ENCODE data around the gene PDZD2.
A peak's percentile ranks its signal among the peaks of the same experiment; 100 is the strongest.

PDZD2 gene

DNA sequence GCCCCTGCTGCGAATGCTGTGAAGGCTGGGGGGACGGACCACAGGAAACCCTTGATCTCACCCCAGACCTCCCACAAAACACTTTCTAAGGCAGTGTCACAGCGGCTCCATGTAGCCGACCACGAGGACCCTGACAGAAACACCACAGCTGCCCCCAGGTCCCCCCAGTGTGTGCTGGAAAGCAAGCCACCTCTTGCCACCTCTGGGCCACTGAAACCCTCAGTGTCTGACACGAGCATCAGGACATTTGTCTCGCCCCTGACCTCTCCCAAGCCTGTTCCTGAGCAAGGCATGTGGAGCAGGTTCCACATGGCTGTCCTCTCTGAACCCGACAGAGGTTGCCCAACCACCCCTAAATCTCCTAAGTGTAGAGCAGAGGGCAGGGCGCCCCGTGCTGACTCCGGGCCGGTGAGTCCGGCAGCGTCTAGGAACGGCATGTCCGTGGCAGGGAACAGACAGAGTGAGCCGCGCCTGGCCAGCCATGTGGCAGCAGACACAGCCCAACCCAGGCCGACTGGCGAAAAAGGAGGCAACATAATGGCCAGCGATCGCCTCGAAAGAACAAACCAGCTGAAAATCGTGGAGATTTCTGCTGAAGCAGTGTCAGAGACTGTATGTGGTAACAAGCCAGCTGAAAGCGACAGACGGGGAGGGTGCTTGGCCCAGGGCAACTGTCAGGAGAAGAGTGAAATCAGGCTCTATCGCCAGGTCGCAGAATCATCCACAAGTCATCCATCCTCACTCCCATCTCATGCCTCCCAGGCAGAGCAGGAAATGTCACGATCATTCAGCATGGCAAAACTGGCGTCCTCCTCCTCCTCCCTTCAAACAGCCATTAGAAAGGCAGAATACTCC lies 450.4 kb downstream of the PDZD2 start:
- no peak for DNase-seq

DNA sequence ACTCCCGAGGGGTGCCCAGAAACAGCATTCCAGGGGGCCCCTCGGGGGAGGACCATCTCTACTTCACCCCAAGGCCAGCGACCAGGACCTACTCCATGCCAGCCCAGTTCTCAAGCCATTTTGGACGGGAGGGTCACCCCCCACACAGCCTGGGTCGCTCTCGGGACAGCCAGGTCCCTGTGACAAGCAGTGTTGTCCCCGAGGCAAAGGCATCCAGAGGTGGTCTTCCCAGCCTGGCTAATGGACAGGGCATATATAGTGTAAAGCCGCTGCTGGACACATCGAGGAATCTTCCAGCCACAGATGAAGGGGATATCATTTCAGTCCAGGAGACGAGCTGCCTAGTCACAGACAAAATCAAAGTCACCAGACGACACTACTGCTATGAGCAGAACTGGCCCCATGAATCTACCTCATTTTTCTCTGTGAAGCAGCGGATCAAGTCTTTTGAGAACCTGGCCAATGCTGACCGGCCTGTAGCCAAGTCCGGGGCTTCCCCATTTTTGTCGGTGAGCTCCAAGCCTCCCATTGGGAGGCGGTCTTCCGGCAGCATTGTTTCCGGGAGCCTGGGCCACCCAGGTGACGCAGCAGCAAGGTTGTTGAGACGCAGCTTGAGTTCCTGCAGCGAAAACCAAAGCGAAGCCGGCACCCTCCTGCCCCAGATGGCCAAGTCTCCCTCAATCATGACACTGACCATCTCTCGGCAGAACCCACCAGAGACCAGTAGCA lies 451.3 kb downstream of the PDZD2 start:
- DNase-seq, result no peak

DNA sequence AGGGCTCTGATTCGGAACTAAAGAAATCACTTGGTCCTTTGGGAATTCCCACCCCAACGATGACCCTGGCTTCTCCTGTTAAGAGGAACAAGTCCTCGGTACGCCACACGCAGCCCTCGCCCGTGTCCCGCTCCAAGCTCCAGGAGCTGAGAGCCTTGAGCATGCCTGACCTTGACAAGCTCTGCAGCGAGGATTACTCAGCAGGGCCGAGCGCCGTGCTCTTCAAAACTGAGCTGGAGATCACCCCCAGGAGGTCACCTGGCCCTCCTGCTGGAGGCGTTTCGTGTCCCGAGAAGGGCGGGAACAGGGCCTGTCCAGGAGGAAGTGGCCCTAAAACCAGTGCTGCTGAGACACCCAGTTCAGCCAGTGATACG lies 451.8 kb downstream of the PDZD2 start:
- no peak for DNase-seq

DNA sequence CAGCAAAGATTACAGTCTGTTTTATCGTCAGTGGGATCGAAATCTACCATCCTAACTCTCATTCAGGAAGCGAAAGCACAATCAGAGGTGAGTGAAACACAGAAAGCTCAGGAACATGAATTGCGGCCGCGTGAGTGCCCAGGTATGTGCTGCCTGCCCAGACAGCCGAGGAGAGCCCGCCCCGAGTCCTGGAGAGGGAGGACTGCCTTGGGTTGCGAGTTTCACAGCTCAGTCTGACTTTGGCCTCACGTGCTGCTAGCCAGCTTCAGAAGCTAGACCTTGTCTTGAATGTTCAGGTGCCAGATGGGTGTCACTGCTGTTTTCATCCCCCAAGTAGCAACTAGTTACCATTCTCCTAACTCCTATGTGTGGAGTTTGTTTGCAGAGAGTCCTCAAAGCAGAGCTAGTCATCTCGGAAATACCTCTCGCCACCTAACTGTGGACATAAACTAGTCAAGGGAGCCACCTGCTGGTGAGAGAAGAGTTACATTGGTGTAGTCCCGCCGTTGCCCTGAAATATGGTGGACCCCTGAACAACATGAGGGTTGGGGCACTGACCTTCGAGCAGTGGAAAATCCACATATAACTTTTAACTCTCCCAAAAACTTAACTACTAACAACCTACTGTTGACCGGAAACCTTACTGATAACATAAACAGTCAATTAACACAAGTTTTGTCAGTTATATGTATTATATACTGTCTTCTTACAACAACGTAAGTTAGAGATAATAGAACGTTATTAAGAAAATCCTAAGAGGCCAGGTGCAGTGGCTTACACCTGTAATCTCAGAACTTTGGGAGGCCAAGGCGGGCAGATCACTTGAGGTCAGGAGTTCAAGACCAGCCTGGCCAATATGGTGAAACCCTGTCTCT lies 454.2 kb downstream of the PDZD2 start:
- peak; percentile 73 for DNase-seq

DNA sequence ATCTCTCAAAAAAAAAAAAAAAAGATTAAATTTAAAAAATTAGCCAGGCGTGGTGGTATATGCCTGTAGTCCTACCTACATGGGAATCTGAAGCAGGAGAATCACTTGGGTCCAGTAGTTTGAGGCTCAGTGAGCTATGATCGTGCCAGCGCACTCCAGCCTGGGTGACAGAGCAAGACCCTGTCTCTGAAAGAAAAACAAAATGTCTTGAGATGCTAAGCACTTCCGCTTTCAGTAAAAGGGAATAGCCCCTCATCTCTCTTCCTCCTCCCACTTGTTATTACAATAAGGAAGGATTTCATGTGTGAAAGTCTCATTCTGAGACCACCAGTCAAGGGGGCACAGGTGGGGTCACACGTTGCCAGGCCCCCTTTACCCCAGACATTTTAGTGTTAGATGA lies 455.8 kb downstream of the PDZD2 start:
- no peak for DNase-seq

DNA sequence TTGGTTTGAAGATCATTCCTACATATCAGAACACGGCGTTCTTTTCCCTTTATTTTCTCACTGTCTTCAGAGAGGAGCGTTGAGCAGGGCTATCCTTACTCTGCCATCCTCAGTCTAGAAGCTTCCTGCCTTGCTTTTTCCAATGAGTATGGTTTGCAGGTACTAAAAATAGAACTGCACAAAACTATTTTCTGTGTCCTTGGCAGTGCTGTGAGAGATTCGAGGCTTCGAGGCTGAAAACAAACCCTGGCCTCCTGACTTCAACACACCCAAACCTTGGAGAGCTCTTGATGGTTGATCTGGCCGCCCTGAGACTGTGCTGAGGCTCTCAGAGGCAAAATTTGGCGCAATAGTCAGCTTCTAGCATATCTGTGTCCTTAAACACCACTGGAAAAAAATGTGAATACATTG lies 456.3 kb downstream of the PDZD2 start:
- DNase-seq, result no peak

DNA sequence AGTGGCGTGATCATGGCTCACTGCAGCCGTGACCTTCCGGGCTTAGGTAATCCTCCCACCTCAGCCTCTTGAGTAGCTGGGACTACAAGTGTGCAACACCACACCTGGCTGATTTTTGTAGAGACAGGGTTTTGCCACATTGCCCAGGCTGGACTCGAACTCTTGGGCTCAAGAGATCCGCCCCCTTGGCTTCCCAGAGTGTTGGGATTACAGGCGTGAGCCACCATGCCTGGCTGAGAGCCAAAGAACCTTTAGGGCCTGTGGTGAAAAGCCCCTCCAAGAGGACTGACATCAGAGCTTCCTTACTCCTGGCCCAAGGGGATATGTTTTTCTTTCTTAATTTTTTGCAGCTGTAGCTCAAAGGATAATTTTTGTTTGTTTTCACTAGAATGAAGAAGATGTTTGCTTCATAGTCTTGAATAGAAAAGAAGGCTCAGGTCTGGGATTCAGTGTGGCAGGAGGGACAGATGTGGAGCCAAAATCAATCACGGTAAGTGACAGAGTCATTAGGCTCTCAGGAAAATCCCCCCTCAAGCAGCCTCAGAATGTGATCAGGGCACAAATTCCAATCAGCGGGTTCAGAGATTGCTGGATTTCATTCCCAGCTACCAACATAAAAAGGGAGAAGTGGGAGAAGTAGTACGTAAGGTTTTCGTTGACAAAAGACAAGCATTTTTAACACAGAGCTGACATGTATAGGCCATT lies 458.1 kb downstream of the PDZD2 start:
- DNase-seq, result no peak

DNA sequence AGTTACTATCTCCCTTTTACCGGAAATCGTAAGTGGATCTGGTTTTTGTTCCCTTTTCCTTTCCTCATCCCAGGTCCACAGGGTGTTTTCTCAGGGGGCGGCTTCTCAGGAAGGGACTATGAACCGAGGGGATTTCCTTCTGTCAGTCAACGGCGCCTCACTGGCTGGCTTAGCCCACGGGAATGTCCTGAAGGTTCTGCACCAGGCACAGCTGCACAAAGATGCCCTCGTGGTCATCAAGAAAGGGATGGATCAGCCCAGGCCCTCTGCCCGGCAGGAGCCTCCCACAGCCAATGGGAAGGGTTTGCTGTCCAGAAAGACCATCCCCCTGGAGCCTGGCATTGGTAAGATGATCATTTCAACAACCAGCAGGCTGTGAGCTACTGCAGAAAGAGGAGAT lies 459.4 kb downstream of the PDZD2 start:
- DNase-seq, result no peak

DNA sequence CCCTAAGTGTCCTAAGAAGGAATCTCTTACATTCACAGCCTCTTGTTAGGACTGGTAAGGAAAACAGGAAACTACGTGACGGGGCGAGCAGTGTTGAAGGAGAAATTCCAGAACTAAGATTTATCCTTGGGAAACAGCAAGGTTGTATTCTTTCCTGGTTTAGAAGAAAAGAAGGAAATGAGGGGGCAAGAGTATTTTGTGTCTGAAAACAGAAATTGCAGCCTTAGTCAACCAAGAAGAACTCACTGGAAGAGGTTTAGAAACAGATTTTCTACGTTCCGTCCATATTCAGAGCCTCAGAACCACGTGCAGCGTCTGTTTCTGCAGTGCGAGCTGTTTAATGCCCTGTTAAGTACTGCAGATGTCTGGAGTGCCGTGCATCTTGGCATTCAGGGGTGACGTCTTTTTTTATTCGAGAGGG lies 460.0 kb downstream of the PDZD2 start:
- no peak for DNase-seq

DNA sequence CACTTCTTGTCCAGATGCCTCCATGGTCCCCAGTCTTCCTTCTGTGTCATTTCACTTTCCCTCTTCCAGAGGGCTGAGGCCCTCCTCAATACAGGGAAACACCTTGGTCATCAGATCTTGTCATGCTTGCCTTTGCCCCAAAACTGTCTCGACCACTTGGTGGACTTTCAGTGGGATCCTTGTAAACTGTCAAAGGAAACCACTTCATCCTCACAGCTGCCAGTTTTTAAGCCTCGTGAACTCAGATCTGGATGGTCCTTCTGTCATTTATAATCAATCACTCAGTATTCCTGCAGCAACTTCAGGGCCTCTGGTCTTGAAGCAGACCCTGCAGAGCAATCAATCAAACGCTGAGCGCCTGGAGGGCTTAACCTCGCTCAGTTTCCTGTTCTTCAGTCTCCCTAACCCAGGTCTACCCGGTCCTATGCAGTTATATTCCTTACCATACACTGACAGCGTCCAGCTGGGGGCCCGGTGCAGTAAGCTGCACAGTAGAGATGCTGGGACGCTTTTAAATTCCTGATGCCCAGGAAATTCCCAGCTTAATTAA lies 460.6 kb downstream of the PDZD2 start:
- DNase-seq, result no peak

DNA sequence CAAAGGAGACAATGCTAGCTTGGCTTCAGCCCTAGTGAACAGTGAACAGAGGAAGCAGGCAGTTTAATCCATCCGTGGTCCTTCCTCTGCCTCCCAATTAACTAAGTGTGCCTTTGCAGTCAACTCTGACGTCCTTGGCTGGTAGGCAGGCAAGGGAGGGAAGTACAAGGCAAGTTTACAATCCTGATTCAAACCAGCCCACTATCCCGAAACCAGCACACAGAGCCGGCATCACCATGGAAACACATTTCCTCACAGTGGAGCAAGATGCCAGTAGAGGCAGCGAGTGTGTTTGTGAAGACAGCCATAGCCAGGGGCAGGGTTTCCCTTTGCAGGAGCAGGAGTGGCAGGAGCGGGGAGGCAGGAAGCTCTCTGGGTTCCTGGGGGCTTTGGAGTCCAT lies 461.3 kb downstream of the PDZD2 start:
- no peak for DNase-seq

DNA sequence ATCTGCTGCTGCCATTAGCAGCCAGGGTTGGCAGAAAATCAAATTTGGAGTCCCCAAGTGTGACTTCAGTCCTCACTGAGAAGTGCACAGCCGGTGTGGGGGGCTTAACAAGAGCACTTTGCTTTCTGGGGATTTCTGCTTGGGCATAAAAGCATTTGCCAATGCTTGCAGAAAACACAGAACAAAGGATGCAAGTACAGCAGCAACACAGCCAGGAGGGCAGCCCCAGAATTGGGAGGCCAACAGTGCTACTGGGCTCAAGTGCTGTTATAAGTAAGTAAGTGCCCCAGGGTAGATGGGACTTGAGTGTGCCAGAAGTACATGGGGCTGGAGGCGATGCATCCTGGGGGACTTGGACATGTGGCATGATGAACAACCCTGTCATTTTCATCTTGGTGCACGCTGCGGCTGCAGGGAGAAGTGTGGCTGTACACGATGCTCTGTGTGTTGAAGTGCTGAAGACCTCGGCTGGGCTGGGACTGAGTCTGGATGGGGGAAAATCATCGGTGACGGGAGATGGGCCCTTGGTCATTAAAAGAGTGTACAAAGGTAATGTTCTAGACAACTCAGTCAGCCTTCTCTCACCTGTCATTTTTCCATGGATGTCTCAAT lies 461.9 kb downstream of the PDZD2 start:
- no peak for DNase-seq

DNA sequence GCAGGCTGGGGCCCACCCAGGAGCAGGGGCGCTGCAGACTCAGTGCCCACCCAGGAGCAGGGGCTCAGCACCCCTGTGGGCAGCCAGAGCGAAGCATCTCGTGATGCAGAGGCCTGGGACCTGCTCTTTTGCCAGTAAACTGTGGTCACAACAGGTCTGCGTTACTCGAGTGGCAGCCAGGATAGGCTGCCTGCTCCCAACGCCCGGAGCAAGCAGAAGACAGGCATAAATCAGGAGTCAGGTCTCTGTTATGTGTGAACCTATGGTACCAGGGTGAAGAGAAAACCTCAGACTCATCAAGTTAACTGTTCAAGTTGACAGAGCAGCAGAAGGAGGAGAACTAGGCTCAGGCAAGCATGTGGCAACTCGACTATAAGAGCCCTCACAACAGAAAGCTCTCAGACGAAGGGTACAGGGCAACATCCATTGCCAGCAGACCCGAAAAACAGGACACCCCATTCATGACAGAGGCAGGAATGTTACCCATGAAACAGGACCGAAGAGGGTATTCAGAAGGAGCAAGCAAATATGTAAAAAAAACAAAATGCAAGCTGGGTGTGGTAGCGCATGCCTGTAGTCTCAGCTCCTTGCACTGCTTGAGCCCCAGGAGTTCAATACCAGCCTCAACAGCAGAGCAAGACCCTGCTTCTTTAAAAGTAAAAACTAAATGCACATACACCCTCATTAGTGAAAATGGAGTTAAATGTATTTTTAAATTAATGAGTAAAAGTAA lies 463.5 kb downstream of the PDZD2 start:
- DNase-seq, result no peak

DNA sequence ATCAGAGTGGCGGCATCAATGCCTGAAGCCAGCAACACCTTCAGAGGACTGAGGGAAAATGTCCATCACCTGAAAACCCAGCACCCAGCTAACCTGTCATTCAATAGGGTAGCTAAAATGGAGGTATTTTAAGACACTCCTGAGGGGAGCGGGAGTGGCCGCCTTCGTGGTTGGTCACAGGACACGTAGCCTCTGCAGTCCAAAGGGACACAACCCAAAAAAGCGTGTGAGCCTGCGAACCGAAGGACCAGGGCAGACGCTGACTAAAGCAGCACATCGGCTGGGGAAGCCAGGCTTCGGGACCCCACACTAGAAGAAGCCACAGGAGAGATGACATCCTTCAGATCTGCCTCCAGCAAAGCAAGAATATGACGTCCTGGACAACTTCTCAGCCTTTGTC lies 464.6 kb downstream of the PDZD2 start:
- no peak for DNase-seq

DNA sequence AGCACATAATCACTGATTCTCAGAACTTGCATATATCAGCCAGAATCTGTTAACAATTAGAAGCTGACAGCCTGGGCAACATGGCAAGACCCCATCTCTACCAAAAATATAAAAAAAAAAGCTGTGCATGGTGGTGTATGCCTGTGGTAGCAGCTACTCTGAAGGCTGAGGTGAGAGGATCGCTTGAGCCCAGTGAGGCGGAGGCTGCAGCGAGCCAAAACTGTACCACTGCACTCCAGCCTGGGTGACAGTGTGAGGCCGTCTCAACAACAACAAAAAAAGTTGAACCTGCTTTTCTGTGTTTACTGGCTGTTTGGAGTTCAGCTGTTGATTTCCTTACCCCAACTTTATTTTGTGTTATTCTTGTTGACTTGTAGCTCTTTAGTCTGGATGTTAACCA lies 468.4 kb downstream of the PDZD2 start:
- no peak for DNase-seq

DNA sequence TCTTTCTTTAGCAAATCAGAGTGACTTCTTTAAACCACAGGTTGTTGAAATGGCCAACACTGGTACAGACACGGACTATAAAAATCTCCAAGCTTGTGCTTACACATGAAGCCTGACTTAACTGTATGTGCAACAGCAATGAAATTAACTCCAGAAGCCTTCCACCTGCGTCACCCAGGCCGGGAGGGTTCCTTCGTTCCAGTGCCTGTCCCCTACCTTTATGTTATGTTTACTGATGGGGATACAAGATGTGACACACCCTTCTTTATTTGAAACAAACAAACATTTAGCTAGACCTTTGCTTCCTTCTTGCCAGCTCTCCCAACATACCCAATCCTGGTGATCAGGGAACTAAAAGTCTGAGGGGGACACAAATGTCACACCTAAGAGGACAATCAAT lies 469.2 kb downstream of the PDZD2 start:
- DNase-seq, result no peak

DNA sequence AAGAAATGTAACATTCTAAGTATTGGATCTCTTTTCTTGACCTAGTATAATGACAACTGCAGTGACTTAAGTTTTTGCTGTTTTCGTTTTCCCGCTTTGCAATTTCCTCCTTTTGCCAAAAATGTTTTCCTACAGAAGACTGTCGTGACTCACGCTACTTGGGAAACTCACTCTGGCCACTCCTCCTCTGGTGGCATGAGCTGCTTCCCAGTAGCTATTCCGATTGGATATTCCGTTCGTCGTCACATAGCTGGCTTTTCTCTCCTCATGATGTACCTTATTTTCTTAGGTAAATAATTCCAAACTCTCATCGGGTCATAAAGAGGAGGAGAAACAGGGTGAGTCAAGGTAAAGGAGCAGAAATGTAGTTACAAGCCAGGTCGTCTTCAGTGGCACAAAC lies 470.3 kb downstream of the PDZD2 start:
- DNase-seq, result no peak

DNA sequence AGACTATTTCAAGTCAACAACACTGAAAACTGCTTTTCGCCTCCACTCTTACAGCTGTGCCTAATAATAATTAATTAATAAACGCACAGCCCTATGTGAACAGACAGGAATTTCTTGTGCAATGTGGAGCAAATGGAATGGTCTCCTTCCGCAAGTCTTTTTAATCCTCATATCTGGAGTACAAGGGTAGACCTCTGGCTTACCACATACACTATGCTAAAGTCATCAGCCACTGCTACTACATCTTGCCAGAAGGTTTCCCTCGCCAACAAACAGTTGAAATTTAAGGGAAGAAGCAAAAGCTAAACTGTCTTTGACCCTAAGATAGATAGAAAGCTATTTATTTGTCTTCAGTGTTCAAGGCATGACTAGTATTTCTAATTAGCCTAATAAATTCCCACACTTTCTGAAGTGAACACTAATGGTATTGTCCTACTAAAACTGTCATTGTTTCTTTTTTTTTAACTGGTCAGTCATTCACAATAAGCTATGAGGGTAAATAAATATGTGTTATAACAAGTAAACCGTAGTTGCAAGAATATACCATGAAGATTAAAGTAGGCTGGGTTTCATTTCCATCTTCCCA lies 471.3 kb downstream of the PDZD2 start:
- no peak for DNase-seq

DNA sequence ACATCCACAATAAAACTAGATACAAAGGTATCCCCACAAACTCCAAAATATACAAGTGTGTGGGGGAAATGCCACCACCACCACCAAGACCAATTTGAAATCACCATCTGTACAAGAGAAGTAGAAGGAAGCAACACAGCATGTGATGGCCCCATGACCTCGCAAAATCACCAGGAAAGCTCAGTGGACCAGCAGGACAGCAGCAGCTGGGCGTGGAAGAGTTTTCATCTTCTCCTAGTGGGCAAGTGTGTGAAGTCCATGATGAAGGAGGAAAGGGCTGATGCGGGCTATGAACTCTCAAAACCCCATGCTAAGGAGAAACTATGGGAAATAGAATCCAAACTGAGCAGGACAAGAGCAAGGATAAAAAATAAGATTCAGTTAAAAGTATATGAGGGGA lies 477.1 kb downstream of the PDZD2 start:
- DNase-seq, result no peak

DNA sequence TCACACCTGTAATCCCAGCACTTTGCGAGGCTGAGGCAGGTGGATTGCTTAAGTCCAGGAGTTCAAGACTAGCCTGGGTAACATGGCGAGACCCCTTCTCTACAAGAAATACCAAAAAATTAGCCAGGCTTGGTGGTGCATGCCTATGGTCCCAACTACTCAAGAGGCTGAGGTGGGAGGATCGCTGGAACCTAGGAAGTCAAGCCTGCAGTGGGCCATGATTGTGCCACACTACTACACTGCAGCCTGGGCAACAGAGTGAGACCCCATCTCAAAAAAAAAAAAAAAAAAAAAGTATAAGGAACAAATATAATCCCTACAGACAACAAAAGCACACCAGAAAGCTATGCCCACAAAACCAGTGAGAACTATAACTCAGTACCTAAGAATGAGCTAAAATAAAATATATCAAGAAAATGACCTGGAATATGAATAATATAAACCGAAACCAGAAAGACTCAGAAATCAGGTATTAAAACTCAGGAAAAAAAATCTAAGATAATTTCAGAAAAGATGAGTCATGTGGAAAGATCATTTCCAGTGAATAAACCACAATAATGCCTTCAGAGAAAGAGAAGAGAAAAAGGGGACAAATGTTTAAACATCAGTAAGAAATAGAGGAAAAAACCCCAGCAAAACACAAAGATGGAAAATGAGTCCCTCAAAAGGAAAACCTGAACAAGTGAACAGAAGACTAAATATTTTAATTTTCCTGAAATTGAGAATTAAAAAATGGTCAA lies 477.8 kb downstream of the PDZD2 start:
- no peak for DNase-seq
